K562 (cell line): Measurements from ENCODE around the gene MCC. TPM values are rescaled to one million over a fixed set of nuclear protein-coding genes. Genes with fewer than 3 reads are reported as not detected.

Experiments
- ATAC-seq: fragments of 200-7000 bp; cut with Tn5 transposase; 3 replicates; pipeline ENCODE4 v1.9.1; 2020; ENCODE audit warnings: moderate library complexity
- BruUV-seq: library from RNA; stranded (reverse); fragments of 400-500 nt; replicated peaks from 2 replicates; lab custom pipeline; 2021; lab: Mats Ljungman, UMichigan
- CTCF ChIA-PET: fragments of 300-600 bp; formaldehyde crosslinking; extraction: SDS; loops from one replicate; lab custom pipeline; 2021; ENCODE audit warnings: low intra/inter-chr PET ratio; lab: Yijun Ruan, JAX
- POLR2A ChIA-PET: fragments of 300-600, 350-650 bp; sonication (Branson Sonifier 250); formaldehyde crosslinking; extraction: SDS; loops from one replicate; lab custom pipeline; 2021; ENCODE audit warnings: antibody characterized with exemption, inconsistent platforms; lab: Yijun Ruan, JAX
- DNase-seq, 4 experiments: peaks; one replicate each; pipeline versions ENCODE4 v3.0.0 to v3.0.0-alpha.2; 2011 to 2018; ENCODE audit warnings: low spot score in 3 of 4, mixed read lengths in 3 of 4; ENCODE audit errors: extremely low read depth in 1 of 4
- FAIRE-seq: peaks from 2 replicates; lab custom pipeline; 2011; peaks lifted over from hg19 to GRCh38; lab: Jason Lieb, UNC
- H2AFZ ChIP-seq: 2 replicates; pipeline ENCODE4 v1.6.0; 2011; ENCODE audit warnings: low read depth, low read length, control low read depth, inconsistent platforms
- H3K27ac ChIP-seq: fragments of 200-600 bp; 3 replicates; pipeline ENCODE4 v1.8.0; 2011; ENCODE audit warnings: low read depth, mild to moderate bottlenecking, control low read depth, inconsistent platforms, low read length, moderate library complexity, mixed read lengths; ENCODE audit errors: extremely low read depth
- H3K27me3 ChIP-seq, 2 experiments: fragments of 300-600 bp in 1 of 2; 2 replicates in 1 of 2; 3 replicates in 1 of 2; pipeline versions ENCODE4 v1.6.0 to v1.8.0; 2011; ENCODE audit warnings: inconsistent platforms in 2 of 2, low read length in 2 of 2, mild to moderate bottlenecking in 1 of 2, mixed read lengths in 1 of 2, moderate library complexity in 1 of 2; ENCODE audit not compliant: control insufficient read depth in 2 of 2, insufficient read depth in 2 of 2
- H3K36me3 ChIP-seq: fragments of 300-600 bp; 3 replicates; pipeline ENCODE4 v1.8.0; 2011; ENCODE audit warnings: mild to moderate bottlenecking, low read length, inconsistent platforms; ENCODE audit not compliant: control insufficient read depth, insufficient read depth
- H3K4me1 ChIP-seq, 2 experiments: fragments of 200-600 bp in 1 of 2; replicated peaks in 1 of 2; 2 replicates in 1 of 2; 3 replicates in 1 of 2; pipeline versions ENCODE4 v1.5.1 to v1.8.0; 2011; ENCODE audit warnings: inconsistent platforms in 2 of 2, low read length in 2 of 2, mild to moderate bottlenecking in 1 of 2, mixed read lengths in 1 of 2, moderate library complexity in 1 of 2; ENCODE audit not compliant: control insufficient read depth in 2 of 2, insufficient read depth in 2 of 2
- H3K4me2 ChIP-seq: 2 replicates; pipeline ENCODE4 v1.6.1; 2011; ENCODE audit warnings: low read length, control low read depth, inconsistent platforms, mixed read lengths; ENCODE audit not compliant: insufficient read depth
- H3K4me3 ChIP-seq: fragments of 200-600 bp; sonication (generic), shearing (Covaris generic); 2 replicates; pipeline ENCODE4 v1.5.1; 2016; ENCODE audit warnings: control low read depth, inconsistent platforms
- H3K79me2 ChIP-seq: fragments of 200-600 bp; 3 replicates; pipeline ENCODE4 v1.8.0; 2011; ENCODE audit warnings: low read length, inconsistent platforms; ENCODE audit not compliant: control insufficient read depth, insufficient read depth
- H3K9ac ChIP-seq, 2 experiments: 2 replicates each; pipeline versions ENCODE4 v1.6.0 to v1.6.1; 2011; ENCODE audit warnings: low read depth in 2 of 2, low read length in 2 of 2, control low read depth in 1 of 2, inconsistent platforms in 1 of 2, mild to moderate bottlenecking in 1 of 2, mixed read lengths in 1 of 2; ENCODE audit not compliant: insufficient read depth in 1 of 2
- H3K9me1 ChIP-seq: one replicate; pipeline ENCODE4 v1.6.0; 2011; ENCODE audit warnings: inconsistent platforms, mild to moderate bottlenecking, low read length, moderate library complexity; ENCODE audit not compliant: control insufficient read depth, insufficient read depth
- H3K9me3 ChIP-seq: replicated peaks from 2 replicates; pipeline ENCODE4 v1.5.1; 2011; ENCODE audit warnings: low read depth, low read length, inconsistent platforms; ENCODE audit not compliant: control insufficient read depth, insufficient read depth
- H4K20me1 ChIP-seq: replicated peaks from 2 replicates; pipeline ENCODE4 v1.6.1; 2011; ENCODE audit warnings: low read length, inconsistent platforms, mixed read lengths; ENCODE audit not compliant: control insufficient read depth, insufficient read depth
- ARID3B ChIP-seq: fragments of 250-450 bp; sonication (Bioruptor Pico); IDR thresholded peaks from 2 replicates; pipeline ENCODE4 v1.4.0; 2020; ENCODE audit warnings: borderline replicate concordance
- HNRNPH1 ChIP-seq: fragments of 200-400 bp; formaldehyde crosslinking; optimal IDR thresholded peaks from 2 replicates; pipeline ENCODE3; 2017; ENCODE audit warnings: low read depth, mild to moderate bottlenecking, low read length, moderate library complexity
- KAT2B ChIP-seq: IDR thresholded peaks from one replicate; pipeline ENCODE4 v1.6.1; 2012; ENCODE audit warnings: low read depth, mild to moderate bottlenecking, control low read depth, inconsistent platforms, low read length, moderate library complexity
- ZBTB8A ChIP-seq: fragments of 450-650 bp; IDR thresholded peaks from 2 replicates; pipeline ENCODE4 v1.6.1; 2018; ENCODE audit warnings: mild to moderate bottlenecking, moderate library complexity; ENCODE audit not compliant: partially characterized antibody
- ZNF41 ChIP-seq: fragments of 250-450 bp; sonication (Bioruptor Pico); conservative IDR thresholded peaks from 2 replicates; pipeline ENCODE4 v1.4.0; 2020; ENCODE audit warnings: mild to moderate bottlenecking
- WGBS: fragments of 100-300 bp; shearing (Covaris generic); methylation state at CpG from one replicate; pipeline ENCODE4 v1.1.6; 2016; ENCODE audit warnings: low coverage, mixed read lengths; ENCODE audit not compliant: insufficient coverage; ENCODE audit errors: missing lambda C conversion rate; 5-methylcytosine and 5-hydroxymethylcytosine counted together
- in situ Hi-C: fragments of 300-500 bp; cut with MboI; formaldehyde crosslinking; loops from 4 replicates; pipeline ENCODE4 v1.15.0; 2018; ENCODE audit warnings: inconsistent platforms, mixed read lengths
- intact Hi-C: fragments of 100-400 bp; cut with micrococcal nuclease; formaldehyde crosslinking; loops from 2 replicates; pipeline ENCODE4 v1.14.2; 2022
- polyA plus RNA-seq, 8 experiments: library from polyadenylated mRNA; depleted of rRNA in 4 of 8; stranded (reverse) in 5 of 8; unstranded in 3 of 8; fragments of >200 nt; fragmentation: Nextera tagmentation in 2 of 8; fragmentation: Illumina TruSeq in 1 of 8; extraction: Ambion mirVana in 2 of 8; extraction: Trizol in 1 of 8; gene quantifications; 2 replicates each; pipeline versions ENCODE4 v1.2.1 to v1.2.3, GENCODE V29; 2011 to 2014; ENCODE audit warnings: inconsistent platforms in 1 of 8, missing spikeins in 1 of 8
- total RNA-seq, 7 experiments: library from RNA; depleted of rRNA in 6 of 7; stranded (reverse); fragments of >200 nt in 6 of 7; fragmentation: Illumina TruSeq in 2 of 7; extraction: Trizol in 2 of 7; gene quantifications; 2 replicates each; pipeline versions ENCODE4 v1.2.1 to v1.2.3, GENCODE V29; 2011 to 2021; ENCODE audit warnings: low replicate concordance in 1 of 7
- TF ChIP-seq, protein P1 (sequence below): sonication (generic); formaldehyde crosslinking; IDR thresholded peaks from 2 replicates; pipeline ENCODE4 v1.9.0; 2022; ENCODE audit warnings: mild to moderate bottlenecking, missing genetic modification reagents

Gene MCC
- total and polyA plus RNA-seq, 9 of the 15 experiments (the other 6 are each of a cell fraction or from before 2014, with no cell fraction given), result 0.04 to 0.24 (median 0.06) TPM; not detected in 1

DNA sequence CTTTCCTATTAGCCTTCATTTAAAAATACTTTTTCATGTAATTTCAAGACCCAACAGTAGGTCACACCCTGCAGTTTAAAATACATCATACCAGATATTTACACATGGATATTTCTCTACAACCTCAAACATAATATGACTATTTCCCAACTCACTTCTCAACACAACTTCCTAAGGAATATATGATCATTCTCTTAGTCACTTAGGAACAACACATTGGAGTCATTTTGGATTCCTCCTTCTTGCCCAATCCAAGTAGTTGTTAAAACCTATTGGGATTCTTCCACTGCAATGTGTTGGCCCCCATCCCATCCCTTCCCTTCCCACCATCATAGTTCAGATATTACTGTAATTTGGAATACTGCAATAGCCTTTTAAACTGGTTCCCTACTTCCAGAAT lies 366.2 kb downstream of the MCC start:
- intact Hi-C loops, result no loop called here
- Histone ChIP-seq H3K9me1 (no peaks in the 10 kb centered on the region), H3K27me3 (peaks cover 20 to 24% of the 10 kb centered on the region in 2 experiments), H4K20me1 (no peaks in the 10 kb centered on the region; the same call in 1 of the 2 replicates), H3K36me3 (no peaks in the 10 kb centered on the region), H3K79me2 (no peaks in the 10 kb centered on the region), H3K4me1 (no peaks in the 10 kb centered on the region), H2AFZ (no peak overlapping the region), H3K9me3 (no peaks in the 10 kb centered on the region), H3K27ac (no peak overlapping the region), H3K4me3 (no peak overlapping the region), H3K4me2 (no peak overlapping the region), H3K9ac (no peak overlapping the region)
- in situ Hi-C loops, result no loop called here
- no peak for ATAC-seq
- POLR2A ChIA-PET, result no interaction called here
- CTCF ChIA-PET, result no interaction called here
- no peak for TF ChIP-seq ZNF41 (CRISPR knock-in tag)
- BruUV-seq, result no TSS peak
- FAIRE-seq, result no peak
- no peak for DNase-seq

DNA sequence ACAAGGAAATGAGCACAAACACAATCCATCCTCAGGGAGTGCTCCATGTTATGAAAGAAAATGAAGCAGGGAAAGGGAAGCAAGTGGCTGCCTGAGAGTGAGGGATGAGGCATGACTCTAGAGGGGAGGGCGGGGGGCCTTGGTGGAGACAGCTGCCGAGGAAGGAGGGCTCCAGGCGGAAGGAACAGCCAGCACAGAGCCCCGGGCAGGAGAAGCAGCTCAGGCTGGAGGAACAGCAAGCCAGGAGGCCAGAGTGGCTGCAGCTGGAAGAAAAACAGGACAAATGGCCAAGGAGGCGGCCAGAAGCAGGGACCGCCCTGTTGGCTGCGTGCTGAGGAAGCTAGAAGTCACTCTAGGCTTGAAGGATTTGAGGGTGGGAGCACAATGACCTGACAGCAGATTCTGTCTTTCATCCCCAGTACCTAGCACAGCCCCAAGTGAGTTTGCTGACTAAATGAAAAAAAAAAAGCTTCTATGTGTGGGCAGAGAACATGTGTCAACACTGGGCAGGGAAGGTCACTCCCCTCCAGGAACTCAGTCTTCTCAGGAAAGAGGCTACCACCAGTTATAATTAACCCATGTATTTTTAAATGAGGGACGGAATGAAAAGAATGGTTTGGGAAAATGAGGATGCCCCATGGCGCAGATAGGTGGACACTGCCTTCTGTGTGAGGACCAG lies 368.9 kb downstream of the MCC start:
- Histone ChIP-seq H3K27ac (no peak overlapping the region), H3K9me3 (no peaks in the 10 kb centered on the region), H3K4me3 (no peak overlapping the region), H3K79me2 (no peaks in the 10 kb centered on the region), H3K4me1 (no peaks in the 10 kb centered on the region), H3K27me3 (peaks cover 31 to 40% of the 10 kb centered on the region in 2 experiments), H3K36me3 (no peaks in the 10 kb centered on the region), H3K9ac (no peak overlapping the region), H4K20me1 (no peaks in the 10 kb centered on the region; the same call in 1 of the 2 replicates), H3K9me1 (no peaks in the 10 kb centered on the region), H2AFZ (no peak overlapping the region), H3K4me2 (no peak overlapping the region)
- DNase-seq (no peak), ATAC-seq (peak; percentile 42; the same call in 2 of the 3 replicates), FAIRE-seq (no peak)
- in situ Hi-C loops (no loop called here), intact Hi-C loops (no loop called here)
- CTCF ChIA-PET, result no interaction called here
- TF ChIP-seq HNRNPH1, result no peak
- TF ChIP-seq ZBTB8A, result no peak
- TF ChIP-seq ARID3B (CRISPR knock-in tag), result no peak
- no peak for TF ChIP-seq KAT2B
- TF ChIP-seq, protein P1, sequence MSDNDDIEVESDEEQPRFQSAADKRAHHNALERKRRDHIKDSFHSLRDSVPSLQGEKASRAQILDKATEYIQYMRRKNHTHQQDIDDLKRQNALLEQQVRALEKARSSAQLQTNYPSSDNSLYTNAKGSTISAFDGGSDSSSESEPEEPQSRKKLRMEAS, result no peak
- POLR2A ChIA-PET, result interaction anchor here (0.9 kb wide), 1 partner anchor 58 kb away, joined by 3 read pairs; no protein-coding TSS in a partner anchor
- no TSS peak for BruUV-seq
- WGBS, result 0% methylated on average over 6 of the region's 9 CpGs
